Lower leg skin (tissue), 3 donors: ENCODE results near the gene GIPC3.

Experiments
- POLR2A ChIP-seq, 2 donors: fragments of 450-650 bp; IDR thresholded peaks; one replicate each; pipeline ENCODE4 v1.6.1; 2016 to 2017; ENCODE audit warnings: antibody characterized with exemption in 2 of 2, mild to moderate bottlenecking in 1 of 2, moderate library complexity in 1 of 2
- TF ChIP-seq, protein P1 (sequence below), 3 donors: fragments of 450-650 bp; IDR thresholded peaks; one replicate each; pipeline ENCODE4 v1.5.1; 2016; ENCODE audit warnings: antibody characterized with exemption in 3 of 3, mild to moderate bottlenecking in 3 of 3, moderate library complexity in 2 of 3

DNA sequence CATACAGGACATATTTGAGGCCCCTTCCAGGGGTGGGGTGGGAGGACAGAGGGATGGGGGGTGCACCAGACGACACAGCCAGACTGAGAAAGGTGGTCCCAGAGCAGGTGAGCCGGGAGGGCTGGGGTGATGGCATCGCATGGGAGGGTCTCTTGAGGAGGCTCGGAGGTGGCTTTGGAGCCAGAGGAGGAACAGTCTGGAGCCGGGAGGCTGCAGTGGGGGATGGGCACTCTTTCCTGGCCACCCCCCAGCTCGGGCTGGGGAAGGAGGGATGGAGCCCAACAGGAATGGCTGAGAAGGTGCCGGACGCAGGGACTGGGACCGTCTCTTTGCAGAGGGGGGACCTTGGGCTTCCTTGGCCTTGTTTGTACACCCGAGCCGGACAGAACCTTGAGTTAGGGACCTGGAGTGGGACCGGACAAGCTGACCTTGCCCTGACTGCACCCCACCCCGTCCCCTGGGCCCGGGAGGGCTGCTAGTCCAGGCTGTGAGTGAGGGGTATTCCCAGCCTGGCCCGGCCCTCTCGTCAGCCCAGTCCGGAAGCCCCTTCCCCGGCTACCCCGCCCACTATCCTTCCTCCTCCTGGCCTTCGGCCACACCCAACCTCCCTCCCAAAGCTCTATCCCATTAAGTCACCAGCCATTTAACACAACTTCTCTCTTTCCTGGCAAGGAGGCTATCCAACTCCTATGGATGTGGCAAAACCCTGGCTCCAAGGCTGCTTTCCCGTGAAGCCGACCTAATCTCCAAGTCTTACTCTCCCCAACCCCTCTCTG, 22.2 kb downstream of the GIPC3 start:
- TF ChIP-seq, protein P1, sequence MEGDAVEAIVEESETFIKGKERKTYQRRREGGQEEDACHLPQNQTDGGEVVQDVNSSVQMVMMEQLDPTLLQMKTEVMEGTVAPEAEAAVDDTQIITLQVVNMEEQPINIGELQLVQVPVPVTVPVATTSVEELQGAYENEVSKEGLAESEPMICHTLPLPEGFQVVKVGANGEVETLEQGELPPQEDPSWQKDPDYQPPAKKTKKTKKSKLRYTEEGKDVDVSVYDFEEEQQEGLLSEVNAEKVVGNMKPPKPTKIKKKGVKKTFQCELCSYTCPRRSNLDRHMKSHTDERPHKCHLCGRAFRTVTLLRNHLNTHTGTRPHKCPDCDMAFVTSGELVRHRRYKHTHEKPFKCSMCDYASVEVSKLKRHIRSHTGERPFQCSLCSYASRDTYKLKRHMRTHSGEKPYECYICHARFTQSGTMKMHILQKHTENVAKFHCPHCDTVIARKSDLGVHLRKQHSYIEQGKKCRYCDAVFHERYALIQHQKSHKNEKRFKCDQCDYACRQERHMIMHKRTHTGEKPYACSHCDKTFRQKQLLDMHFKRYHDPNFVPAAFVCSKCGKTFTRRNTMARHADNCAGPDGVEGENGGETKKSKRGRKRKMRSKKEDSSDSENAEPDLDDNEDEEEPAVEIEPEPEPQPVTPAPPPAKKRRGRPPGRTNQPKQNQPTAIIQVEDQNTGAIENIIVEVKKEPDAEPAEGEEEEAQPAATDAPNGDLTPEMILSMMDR (IDR thresholded peaks at IDR 0.05), result no peak
- TF ChIP-seq POLR2A (IDR thresholded peaks at IDR 0.05), result no peak
